Eye (tissue), 1 donor: ENCODE measurements around the gene PDP2.
A peak's percentile ranks its signal among the peaks of the same experiment; 100 is the strongest.

Source experiments
- DNase-seq: peaks from one replicate; pipeline ENCODE4 v3.0.0-alpha.2; 2015

Gene PDP2

GRCh38 chr16:66880288-66881013, at the start of gene PDP2:
PDP2 (plus strand) TSS chr16:66880515; CDS start chr16:66884285, 3,770 bp downstream.
- peak; percentile 98 for DNase-seq

GRCh38 chr16:66832190-66832589, 48.1 kb upstream of the PDP2 start:
- DNase-seq, result no peak

- no peak for DNase-seq
Observed at GRCh38 chr16:66832661-66833305, 47.5 kb upstream of the PDP2 start.

GRCh38 chr16:66834746-66835145, 45.6 kb upstream of the PDP2 start:
- no peak for DNase-seq

- DNase-seq, result no peak
Observed at GRCh38 chr16:66840883-66841282, 39.4 kb upstream of the PDP2 start.

- no peak for DNase-seq
Observed at GRCh38 chr16:66841366-66841765, 38.9 kb upstream of the PDP2 start.

- no peak for DNase-seq
Observed at GRCh38 chr16:66842765-66843164, 37.5 kb upstream of the PDP2 start.

GRCh38 chr16:66843191-66843590, 37.1 kb upstream of the PDP2 start:
- DNase-seq, result no peak

- DNase-seq, result no peak
Observed at GRCh38 chr16:66844009-66844341, 36.3 kb upstream of the PDP2 start.

GRCh38 chr16:66844342-66845079, 35.8 kb upstream of the PDP2 start, which contains the start of gene CA7:
CA7 (plus strand) TSS chr16:66844414; CDS start chr16:66844488, 74 bp downstream.
- DNase-seq, result peak; percentile 32

GRCh38 chr16:66845080-66845410, 35.3 kb upstream of the PDP2 start:
- no peak for DNase-seq

GRCh38 chr16:66845791-66846221, 34.5 kb upstream of the PDP2 start:
- DNase-seq, result no peak

- no peak for DNase-seq
Observed at GRCh38 chr16:66846266-66846665, 34.0 kb upstream of the PDP2 start.

- DNase-seq, result no peak
Observed at GRCh38 chr16:66846831-66847230, 33.5 kb upstream of the PDP2 start.

- no peak for DNase-seq
Observed at GRCh38 chr16:66847533-66848067, 32.7 kb upstream of the PDP2 start.

- DNase-seq, result no peak
Observed at GRCh38 chr16:66848172-66848571, 32.1 kb upstream of the PDP2 start.

GRCh38 chr16:66849021-66849420, 31.3 kb upstream of the PDP2 start:
- DNase-seq, result no peak

GRCh38 chr16:66849549-66849948, 30.8 kb upstream of the PDP2 start:
- no peak for DNase-seq

GRCh38 chr16:66850115-66850815, 30.1 kb upstream of the PDP2 start:
- no peak for DNase-seq

GRCh38 chr16:66851166-66851964, 28.9 kb upstream of the PDP2 start:
- DNase-seq, result no peak

- no peak for DNase-seq
Observed at GRCh38 chr16:66853261-66854139, 26.8 kb upstream of the PDP2 start.
